Activated T-helper 1 cell treated with anti-CD3 and anti-CD28 coated beads, Interleukin-2, amount 50 U/mL, for 16 hours (primary cell): Measurements from ENCODE around the gene PHLDB1.

Experiments used
- DNase-seq, 2 donors: peaks; one replicate each; pipeline ENCODE4 v3.0.0-alpha.2; 2020; ENCODE audit warnings: low read depth in 1 of 2, low spot score in 1 of 2

Gene PHLDB1

DNA sequence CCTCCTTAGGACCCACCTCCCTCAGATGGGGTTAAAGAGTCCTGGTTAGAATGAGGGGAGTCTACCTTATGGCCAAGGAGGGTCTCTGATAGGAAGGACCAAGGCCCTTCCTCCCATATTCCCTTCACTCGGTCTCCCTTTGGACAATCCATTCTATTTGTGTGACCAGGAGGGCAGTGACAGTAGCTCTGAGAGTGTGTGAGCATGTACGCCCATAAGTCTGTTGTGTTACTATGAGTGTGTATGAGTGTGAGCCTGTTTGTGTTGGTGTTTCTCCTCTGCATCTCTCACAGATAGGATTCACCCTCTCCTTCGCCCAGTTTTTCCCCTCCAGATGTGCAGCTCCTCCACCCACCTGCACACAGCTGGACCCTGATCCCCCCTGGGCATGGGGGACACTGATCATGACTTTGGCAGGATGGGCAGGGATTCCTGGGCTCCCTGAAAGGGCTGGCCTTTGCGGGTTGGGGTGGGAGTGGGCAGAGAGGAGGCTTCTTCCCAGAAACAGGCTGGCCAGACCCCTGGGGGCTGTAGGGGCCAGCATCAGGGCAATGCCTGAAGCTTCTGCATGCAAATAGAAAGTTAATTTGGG lies 14.5 kb downstream of the PHLDB1 start:
- DNase-seq: no peak

DNA sequence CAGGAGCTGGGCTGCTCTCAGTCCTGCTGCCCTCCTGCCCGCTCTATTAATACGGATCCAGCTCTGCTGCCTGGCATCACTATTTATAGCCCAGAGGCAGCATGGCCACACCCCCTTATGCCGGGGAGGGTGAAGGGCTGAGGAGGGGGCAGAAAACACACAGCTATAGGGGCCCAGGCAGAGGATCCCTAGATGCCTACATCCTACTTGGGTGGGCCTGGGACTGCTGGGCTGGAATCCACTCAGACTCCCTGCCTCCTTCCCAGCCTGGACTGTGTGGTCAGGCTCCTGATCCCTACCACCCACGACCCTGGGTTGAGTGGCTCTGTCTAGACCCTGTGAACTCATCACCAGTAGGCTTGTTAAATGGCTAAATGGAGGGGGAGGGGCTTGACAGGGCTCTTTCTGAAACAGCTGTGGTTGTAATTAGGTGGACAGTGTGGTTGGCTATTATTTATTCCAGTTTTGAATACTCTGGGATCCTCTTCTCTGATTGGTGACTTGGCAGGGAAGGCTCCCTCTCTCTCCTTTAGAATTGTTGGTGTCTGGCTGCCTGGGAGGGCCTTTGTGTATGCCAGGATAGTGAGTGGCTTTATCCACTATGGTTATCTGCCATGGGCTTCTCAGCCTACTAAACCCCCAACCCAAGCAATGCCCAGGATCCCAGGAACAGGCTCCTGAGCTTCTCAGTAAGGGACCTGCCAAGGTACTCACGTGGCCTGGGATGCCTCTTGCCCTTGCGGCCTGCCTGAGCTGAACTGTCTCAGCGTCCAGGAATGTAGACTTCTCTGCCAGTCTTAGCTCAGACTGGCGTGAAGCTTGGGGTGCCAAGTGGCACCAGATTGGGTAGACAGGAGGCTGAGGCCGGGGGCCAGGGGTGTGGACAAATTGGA lies 15.2 kb downstream of the PHLDB1 start:
- no peak for DNase-seq

DNA sequence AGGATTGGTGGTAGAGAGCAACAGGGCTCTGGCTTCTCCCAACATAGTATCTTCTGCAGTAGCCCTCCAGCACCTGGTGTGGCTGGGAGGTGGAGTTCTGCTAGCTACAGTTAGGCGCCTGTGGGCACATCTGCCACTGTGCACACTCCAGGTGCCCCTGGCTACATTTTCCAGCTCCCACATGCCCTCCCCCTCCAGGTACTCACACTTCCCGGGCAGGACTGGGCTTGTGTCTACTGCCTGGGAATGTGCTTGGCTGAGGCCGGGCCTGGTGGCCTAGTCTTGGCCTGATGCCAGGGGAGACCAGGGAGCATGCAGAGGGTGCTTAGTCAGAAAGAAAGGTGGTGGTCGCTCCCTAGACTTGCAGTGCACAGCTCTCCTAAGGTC lies 15.8 kb downstream of the PHLDB1 start:
- no peak for DNase-seq

DNA sequence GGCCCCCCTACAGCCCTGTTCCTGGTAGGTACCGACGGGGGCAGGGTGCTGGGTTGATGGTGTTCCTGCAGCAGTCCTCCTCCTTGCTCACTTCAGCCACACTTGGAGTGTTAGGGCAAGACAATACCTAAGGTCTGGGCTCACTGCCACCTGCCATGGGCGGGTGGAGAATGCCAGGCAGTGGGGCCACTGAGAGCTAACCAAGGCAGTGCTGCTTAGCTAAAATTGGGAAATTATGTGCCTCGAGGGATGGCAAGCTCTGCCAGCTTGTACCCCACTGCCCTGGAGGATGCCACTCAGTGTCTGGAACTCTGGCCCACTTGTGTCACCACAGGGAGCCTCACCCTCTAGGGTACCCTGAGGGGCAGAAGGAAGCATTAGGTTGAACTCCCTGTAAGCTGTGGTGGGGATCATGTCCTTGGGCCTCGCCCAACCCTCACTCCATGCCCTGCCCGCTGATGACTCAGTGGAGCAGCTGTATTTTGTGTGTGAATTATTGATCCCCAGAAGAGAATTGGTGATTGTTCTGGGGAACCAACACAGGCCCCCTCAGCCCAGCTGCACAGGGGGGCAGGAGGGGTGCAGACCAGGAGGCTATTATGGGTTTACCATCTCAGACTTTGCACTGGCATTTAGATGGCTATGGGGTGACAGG lies 17.7 kb downstream of the PHLDB1 start:
- DNase-seq: no peak

DNA sequence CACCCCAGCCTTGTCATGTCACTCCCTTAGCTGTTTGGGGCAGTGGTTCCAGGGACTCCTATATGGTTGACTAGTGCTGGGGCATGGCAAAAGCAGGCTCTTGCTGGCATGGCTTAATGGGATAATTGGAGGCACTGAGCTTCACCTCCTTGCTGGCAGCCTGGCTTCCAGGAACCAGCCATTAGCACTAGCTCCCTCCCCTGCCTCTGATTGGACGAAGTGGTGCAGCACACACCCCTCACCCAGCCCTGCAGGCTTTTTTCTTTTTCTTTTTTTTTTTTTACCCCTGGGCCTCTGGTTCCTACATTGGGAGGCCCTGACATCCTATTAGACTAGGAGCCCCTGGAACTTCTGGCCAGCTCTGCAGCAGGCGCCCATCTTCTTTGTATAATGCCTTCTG lies 18.6 kb downstream of the PHLDB1 start:
- DNase-seq: no peak

DNA sequence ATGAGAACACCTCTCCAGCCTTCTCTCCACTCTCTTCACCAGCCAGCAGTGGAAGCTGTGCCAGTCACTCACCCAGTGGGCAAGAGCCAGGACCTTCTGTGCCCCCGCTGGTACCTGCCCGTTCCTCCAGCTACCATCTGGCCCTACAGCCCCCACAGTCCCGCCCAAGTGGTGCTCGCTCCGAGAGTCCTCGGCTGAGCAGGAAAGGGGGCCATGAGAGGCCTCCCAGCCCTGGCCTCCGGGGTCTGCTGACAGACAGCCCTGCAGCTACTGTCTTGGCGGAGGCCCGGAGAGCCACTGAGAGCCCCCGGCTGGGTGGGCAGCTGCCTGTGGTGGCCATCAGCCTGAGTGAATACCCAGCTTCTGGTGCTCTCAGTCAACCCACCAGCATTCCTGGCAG lies 20.2 kb downstream of the PHLDB1 start:
- no peak for DNase-seq

DNA sequence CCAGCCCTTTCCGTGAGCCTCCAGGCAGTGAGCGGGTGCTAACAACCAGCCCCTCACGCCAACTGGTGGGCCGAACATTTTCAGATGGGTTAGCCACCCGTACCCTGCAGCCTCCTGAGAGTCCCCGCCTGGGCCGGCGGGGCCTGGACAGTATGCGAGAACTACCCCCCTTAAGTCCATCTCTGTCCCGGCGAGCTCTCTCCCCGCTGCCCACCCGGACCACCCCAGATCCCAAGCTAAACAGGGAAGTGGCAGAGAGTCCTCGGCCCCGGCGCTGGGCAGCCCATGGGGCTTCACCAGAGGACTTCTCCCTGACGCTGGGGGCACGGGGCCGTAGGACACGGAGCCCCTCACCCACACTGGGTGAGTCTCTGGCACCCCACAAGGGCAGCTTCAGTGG lies 20.6 kb downstream of the PHLDB1 start:
- DNase-seq: no peak

DNA sequence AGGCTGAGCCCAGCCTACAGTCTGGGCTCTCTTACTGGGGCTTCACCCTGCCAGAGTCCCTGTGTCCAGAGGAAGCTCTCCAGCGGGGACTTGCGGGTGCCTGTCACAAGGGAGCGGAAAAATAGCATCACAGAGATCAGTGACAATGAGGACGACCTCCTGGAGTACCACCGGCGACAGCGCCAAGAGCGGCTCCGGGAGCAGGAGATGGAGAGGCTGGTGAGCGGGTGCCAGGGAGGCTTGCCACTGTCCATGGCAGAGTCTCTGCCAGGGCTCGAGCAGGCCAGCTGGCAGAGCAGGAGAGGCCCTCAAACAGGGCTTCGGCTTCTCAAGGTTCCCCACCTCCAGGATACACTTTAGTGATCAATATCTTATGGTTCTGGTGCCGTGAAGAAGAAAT lies 21.0 kb downstream of the PHLDB1 start:
- no peak for DNase-seq

DNA sequence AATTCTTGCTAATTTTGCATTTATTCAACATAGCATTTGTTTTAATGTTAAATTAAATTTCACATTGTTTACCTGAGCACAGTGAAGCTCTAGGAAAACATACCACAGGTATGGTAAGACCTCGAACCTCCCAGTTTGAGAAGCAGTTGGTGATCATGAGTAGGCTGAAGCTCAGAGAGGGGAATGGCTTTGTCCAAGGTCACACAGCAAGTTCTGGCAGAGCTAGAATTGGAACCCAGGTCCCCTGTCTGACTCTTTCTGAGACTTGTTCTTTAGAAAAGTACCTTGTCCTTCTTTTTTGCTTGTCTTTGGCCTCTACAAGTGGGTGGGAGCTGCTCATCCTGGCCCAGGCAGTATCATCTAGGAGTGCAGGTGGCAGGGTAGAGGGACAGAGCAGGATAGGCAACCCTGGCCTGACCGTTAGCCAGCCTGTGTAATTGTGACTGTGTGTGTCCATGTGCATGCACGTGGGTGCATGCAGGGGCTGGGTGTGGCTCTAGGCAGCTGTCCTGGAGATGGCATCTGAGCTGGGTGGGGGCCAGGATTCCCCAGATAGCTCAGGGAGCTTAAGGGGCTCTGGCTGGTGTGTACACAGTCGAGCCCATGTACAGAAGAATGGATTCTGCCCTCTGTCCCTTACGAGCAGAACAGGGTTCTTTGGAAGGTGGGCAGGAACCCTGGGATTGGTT lies 21.6 kb downstream of the PHLDB1 start:
- DNase-seq: no peak

DNA sequence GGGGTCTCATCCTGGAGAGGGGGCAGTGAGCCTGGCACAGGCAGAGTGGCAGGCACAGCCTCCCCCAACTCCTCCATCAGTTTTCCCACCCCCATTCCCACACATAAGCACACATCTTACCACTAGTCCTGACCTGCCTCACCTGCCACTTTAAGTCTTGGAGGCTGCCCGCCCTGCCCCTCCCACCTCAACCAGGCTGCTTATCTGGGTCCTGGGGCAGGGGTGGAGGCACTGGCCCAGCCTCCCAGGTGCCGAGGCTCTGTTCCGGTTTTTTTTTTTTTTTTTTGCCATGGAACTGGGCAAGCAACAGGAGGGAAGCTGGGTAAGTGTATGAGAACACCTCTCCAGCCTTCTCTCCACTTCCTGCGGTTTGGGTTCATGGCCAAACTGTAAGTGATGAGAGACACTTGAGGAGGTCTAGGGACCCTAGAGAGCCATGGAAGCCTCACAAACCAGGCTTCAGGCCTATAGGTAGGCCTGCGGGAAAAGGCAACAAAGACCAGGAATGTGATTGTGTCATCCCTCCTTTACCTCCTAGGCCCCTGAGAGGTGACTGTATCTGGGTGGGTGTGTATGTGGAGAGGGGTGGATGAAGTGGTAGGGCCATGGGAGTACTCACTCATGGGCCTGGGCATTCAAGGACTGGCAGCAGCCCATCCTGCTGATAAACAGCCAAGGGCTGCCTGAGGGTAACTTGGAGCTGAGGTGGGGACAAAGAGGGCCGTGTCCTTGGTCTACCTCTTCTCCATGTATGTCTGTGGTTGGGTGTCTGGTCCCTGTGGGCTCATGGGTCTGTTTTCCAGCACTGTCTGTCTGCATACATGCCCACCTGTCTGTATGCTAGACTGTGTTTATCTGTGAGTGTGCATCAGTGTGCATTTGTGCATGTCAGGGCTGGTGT lies 22.6 kb downstream of the PHLDB1 start:
- DNase-seq: no peak

DNA sequence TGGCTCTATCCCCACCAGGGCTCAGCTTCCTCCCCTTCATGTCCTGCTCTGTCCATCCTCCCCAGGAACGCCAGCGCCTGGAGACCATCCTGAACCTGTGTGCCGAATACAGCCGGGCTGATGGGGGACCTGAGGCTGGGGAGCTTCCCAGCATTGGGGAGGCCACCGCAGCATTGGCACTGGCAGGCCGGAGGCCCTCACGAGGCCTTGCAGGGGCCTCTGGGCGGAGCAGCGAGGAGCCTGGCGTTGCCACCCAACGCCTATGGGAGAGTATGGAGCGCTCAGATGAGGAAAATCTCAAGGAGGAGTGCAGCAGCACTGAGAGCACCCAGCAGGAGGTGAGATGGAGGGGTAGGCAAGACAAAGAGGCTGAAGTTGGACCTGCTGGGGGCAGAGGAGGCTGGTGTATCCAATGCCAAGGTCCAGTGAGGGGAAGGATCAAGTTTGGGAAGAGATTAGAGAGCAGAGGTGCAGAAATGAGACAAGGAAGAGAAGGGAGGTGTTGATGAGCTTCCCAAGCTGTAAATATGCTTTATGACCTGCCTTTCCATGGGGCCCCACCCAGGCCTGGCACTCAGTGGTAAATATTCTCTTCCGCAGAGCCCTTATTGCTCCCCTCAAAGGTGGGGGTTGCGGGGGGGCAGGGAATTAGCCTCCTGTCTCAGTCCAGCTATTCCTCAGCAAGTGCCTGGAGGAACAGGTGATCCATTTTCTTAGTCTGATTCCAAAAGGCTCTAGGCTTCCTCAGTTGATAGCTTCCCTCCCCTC lies 23.9 kb downstream of the PHLDB1 start:
- DNase-seq: no peak

DNA sequence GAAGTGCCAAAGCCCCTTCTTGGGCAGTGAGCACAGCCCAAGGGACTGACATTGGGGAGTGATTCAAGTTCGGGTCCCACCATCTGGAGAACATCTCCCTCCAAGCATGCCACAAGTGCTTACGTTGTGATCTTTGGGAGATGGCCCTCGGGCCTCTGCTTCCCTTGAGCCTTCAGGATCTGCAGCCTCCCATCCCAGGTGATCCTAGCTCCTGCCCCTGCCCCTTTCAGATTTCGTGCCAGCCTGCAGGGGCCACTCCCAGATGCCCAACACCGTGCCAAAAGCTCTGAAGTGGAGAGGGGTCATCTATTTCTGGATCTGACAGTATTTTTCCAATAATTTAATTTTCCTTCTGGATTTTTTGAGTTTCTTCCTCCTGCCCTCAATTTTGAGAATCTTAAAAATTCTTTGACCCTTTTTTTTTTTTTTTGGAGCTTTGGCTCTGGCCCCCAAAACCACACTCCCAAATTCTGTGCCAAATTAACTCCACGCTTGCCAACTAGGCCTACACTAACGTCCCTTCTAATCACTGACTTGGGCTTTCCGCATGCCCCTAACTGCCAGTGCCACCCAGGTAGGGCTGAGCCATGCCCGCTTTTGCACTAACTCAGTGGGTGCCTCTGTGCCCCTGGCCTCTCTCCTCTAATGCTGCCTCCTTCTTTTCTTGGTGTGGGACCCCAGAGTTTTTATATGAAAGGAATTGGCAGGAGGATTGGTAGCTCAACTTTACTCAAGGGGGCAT lies 25.3 kb downstream of the PHLDB1 start:
- DNase-seq: no peak

DNA sequence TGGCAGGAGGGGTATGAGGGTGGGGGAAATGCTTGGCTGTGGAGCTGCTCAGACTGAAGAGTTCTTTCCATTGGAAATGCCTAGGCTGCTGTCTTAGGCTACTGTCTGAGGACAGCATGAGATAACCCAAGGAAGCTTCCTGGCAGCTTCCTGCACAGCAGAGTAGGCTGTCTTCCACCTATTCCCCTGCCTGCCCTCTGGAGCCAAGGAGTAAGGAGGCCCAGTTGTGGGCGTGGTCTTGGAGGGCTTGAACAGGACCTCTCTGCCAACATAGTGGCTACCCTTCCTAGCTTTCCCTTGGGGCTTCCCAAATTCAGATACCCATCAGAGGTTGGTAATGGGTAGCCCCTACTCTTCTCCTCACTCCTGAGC lies 25.9 kb downstream of the PHLDB1 start:
- no peak for DNase-seq

DNA sequence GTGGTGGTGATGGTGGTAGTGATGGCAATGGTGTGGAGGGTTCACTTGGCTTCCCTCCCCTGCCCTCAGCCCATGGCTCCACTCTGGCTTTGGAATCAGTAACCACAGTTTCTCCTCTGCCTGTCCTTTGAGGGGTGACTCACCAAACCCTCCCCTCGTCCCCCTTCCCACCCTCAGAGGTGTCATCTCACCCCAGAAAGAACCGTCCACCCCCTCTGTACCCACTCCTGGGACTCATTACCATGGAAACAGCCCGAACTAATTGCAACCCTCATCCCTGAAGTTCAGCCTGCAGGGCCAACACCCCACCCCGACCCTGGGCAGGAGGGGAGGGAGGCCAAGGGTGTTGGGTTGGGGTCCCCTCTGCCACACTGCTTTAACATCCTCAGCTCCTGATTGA lies 26.6 kb downstream of the PHLDB1 start:
- no peak for DNase-seq

DNA sequence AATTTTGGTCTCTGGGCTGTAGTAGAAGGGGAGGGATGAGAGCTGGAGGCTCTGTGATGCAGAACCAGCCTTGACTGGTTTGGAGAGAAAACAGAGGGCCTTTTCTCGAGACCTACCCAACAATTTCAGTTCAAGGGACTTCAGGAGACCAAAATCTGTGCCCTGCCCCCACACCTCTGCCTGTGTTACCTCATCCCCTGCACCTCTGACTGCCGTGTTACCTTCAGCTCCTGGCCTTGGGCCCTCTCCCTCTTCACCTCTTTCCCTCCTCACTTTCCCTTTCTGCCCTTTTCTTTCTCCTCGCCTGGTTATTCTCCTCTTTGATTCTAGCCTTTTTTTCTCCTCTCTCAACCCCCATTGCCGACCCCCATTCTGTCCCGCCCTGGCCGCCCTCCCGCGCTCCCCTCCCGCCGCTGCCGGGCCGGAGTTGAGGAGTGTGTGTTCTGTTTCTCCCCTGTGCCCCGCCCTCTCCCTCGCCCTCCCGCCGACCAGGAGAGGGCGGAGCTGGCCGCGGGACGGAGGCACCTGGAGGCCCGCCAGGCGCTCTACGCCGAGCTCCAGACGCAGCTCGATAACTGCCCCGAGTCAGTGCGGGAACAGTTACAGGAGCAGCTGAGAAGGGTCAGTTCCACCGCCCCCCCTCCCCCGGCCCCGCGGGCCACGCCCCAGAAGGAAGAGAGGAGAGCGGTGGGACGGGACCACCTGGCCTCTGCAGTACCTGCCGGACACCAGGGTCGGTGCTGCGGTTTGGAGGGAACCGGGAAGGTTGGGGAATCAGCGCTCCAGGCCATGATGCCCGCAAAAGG lies 27.2 kb downstream of the PHLDB1 start:
- DNase-seq: no peak

DNA sequence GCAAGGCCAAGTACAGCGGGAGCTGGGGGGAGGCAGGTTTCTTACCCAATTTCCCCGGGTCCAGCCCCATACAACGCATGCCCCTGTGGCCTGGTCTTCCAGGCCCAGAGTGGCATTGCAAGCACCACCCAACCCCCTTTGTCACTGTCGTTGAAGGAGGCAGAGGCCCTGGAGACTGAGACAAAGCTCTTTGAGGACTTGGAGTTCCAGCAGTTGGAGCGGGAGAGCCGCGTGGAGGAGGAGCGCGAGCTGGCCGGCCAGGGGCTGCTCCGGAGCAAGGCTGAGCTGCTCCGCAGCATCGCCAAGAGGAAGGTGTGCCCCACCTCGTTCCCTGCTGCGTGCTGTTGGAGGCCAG lies 27.8 kb downstream of the PHLDB1 start:
- no peak for DNase-seq

DNA sequence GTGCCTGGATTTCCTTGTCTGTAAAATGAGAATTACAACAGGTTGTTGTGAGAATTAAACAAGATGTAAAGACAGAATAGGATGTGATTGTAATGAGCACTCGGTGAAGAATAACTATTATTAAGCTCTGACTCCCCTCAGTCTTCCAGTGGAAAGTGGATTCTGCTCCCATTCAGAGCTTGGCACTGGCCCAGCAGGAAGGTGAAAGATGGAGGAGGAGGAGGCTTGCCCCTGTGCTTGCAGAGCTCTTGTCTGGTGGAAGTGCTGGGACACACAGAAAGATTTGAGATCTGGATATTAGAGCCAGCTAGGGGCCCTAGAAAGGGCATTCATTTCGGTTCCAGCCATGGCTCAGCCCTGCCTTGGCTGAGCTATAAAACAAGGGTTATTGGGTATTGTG lies 28.2 kb downstream of the PHLDB1 start:
- no peak for DNase-seq

DNA sequence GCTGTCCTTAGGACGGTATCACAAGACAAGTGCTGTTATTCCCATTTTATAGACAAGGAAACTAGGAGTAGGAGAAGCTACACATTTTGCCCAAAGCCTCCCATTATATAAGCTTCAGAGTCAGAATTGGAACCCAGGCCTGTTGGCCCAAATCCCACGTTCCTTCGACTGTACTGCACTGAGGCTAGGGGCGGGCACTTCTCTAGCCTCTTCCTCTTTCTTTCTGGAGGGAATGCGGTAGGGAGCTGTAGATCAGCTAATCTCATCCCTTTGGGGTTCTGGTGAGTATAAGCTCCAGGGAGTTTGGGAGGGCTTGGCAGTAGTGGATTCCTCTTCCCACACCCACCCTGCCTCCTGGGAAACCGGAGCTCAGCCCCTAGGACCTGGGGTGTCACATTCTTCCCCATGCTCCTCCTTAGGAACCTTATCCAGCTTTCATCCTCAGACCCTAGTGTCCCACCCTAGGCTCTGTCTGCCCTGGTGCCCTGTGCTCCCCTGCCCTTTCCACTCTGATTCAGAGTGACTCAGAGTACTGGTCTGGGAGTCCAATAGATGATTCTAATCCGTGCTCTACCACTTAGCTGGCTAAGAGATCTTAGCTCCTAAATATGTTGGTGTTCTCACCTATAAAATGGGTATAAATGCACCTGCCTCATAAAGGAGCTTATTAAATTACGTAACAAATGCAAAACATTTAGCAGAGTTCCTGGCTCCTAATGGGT lies 29.3 kb downstream of the PHLDB1 start:
- no peak for DNase-seq
